ENCODE data around the gene CBFB.

- TF ChIP-seq CTCF (IDR thresholded peaks at IDR 0.05; ENCODE audit: insufficient read depth, low read length) (no peak), POLR2AphosphoS5 (IDR thresholded peaks at IDR 0.05; ENCODE audit: low read depth) (no peak), REST (IDR thresholded peaks at IDR 0.05; ENCODE audit: insufficient replicate concordance, low read depth) (no peak), GABPA (IDR thresholded peaks at IDR 0.05; ENCODE audit: low read depth) (no peak), SPI1 (IDR thresholded peaks at IDR 0.05; ENCODE audit: borderline replicate concordance, low read depth) (no peak)
Measured at GRCh38 chr16:67148656-67149275, 119.8 kb downstream of the CBFB start.

All from HL-60 (cell line).